Measurements from ENCODE around the gene KIF4A.
A peak's percentile ranks its signal among the peaks of the same experiment; 100 is the strongest.

KIF4A gene

DNA sequence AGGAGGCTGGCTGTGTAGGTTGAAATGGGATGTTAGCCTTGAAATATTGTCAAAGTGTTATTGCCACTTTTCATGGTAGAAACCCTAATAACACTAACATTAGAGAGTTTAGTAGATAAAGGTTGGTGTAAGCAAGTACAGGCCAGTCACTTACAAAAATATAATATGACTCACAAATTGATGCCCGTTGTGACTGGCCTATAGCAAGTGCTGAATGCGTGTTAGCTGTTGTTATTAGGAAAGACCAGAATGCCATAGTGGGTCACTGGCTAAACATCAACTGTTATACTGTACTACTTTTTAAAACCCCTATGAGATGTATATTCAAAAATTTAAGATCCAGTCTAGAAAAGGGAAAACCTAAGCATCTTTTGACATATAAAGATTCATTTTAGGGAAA is 112.8 kb downstream of the KIF4A start:
- FAIRE-seq = no peak

DNA sequence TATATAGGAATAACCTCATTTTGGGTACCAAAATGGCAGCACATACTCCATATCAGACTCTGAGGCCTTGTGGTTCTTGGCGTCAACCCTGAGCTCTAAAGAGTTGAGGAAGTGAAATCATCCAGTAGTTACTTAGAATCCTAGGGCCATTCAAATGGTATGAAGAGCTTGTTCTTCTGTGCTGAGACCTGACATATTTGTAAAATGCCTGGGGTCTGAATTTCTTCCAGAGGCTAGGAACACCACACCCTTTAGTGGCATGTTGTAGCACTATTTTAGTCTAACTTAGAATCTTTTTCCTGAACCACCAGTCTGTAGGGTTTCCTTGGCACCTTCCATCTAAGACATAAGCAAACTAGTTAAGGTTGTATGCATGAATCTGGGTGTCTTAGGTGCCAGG is 115.1 kb downstream of the KIF4A start:
- no peak for FAIRE-seq

DNA sequence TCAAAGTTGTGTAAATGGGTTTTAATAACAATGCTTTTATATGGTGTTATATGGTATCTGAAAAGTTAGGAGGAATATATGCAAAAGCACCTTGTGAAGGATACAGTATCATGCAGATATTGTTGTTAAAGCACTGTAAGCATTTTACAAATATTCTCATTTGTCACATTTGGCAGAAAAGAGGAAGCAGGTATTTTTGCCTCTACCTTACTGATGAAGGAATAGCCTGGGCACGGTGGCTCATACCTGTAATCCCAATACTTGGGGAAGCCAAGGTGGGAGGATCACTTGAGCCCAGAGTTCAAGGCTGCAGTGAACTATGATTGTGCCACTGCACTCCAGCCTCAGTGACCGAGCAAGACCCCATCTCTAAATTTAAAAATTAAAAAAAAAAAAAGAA is 121.0 kb downstream of the KIF4A start:
- FAIRE-seq = no peak

DNA sequence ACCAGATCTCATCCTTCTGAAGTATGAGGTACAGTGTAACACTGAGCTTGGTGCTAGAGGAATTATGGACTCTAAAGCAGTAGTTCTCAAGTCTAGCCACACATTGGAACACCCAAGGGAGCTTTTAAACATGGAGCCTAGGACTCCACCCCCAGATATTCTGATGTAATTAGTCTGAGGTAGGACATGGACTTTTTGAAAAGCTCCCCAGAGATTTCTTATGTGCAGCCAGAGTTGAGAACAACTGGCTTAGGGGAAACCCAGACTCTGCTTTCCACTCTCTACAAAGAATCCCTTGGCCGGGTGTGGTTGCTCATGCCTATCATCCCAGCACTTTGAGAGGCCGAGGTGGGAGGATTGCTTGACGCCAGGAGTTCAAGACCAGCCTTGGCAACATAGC is 121.6 kb downstream of the KIF4A start:
- no peak for FAIRE-seq

DNA sequence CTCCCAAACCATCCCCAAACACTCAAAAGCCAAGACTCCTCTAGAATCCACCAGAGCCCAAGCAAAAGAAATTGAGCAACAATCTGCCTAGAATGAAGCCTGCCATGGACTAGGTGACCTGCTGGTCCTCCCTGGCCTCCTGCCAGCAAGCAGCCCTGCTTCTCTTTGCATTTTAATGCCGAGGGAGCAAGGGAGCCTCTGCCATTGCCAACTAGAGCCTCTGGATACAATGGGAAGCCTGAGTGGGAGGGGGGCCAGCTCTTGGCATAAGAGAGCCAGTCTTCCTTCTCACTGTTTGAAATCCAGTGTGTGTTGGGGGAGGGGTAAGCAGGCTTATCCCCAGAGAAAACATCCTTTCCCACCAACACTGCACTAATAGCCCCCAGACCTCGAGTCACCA is 131.7 kb downstream of the KIF4A start:
- no peak for FAIRE-seq

DNA sequence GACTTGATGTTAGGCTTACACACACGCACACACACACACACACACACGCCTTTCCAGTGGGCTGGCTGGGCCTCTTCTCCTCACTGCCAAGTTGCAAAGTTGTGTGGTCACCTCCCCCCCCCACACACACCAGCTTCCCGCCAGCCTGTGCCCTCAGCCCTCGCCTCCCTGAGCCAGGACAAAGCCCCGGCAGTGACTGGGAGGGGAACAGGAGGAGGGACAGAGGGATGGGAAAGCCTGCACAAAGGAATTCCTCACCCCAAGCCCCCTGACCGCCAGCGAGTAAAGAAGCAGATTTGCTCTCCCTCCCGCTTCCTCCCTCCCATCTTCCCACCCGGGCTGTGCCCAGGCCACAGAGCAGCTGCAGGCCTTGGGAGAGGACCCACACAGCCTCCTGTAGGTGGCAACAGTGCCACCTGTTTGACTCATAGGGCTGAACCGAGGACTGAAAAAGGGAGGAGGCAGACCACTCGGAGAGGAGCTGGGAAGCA is 133.0 kb downstream of the KIF4A start, which contains the start of gene GDPD2:
Gene GDPD2, plus strand, starts transcription at position 464 of the 491 bp plus-strand sequence. CDS start 1,671 bp downstream, outside the sequence.
- FAIRE-seq = no peak

DNA sequence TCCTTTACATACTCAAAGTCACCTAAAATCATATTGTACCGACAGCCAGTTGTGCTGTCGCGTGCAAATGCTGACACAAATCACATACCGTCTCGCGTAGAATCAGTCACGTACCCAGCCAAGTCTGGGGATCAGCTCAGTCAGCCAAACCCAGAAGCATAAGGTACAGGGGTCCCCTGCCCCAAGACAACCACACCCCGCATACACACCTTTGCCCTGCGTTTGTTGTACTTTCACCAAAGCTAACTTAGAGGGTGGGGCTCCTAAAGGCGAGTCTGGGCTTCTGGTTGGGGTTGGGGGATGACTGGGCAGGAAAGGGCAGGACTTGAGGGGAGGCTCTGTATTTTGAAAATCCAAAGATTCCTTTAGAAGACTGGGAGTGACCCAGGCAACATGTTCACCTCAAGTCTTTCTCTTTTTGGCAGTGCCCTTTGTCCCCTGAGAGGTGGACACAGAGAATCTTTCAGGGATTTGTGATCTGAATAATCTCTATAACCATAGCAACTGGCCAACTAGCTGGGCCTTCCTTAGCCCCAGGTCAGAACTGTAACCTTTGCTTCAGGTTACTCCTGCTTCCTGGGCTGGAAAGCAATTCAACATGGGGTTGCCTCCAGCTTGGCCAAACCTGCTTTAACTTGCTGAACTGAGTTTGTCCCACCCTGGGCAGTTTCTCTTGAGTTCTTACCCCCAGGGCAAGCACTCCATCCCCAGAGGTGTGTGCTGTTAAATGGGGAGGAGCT is 134.2 kb downstream of the KIF4A start:
- FAIRE-seq = no peak

DNA sequence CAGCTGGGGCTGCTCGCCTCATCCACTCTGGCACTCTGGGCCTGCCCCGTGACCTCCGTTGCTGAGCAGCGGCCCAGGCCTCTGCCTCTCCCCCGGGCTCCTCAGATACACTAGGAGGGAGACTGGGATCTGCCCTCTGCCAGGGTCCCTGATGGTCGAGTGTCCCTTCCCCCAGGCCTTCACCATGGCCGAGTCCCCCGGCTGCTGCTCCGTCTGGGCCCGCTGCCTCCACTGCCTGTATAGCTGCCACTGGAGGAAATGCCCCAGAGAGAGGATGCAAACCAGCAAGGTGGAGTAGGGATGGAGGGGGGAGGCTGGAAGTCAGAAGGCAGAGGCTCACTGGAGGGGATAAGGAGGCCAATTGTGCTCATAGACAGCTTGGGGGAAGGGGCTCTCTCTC is 134.9 kb downstream of the KIF4A start:
- FAIRE-seq = no peak

DNA sequence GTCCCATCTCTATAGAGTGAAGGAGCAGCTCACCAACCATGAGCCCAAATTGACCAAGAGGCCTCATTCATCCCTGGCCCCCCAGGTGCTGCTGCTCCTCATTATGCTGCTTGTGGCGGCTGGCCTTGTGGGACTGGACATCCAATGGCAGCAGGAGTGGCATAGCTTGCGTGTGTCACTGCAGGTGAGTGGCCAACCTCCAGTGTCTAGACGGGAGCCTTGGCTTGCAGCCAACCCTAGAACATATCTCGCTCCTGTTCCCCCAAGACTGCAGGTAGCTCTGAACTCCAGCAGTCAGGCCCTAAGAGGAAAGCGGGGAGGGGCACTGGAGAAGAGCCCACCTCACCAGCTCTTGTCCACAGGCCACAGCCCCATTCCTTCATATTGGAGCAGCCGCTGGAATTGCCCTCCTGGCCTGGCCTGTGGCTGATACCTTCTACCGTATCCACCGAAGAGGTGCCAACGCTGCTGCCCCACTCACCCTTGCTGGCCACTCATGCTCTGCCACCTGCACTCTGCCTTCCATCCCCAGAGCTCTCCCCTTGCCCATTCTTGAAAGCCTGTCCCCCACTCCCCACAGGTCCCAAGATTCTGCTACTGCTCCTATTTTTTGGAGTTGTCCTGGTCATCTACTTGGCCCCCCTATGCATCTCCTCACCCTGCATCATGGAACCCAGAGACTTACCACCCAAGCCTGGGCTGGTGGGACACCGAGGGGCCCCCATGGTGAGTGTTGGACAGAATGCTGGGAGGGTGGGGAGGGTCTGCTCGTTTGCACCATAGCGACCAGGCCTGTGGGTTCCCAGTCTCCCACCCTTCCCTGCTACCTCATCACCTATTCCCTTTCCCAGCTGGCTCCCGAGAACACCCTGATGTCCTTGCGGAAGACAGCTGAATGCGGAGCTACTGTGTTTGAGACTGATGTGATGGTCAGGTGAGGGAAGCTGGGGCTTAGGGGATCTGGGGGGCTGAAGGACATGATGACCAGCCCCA is 136.7 kb downstream of the KIF4A start:
- no peak for FAIRE-seq

DNA sequence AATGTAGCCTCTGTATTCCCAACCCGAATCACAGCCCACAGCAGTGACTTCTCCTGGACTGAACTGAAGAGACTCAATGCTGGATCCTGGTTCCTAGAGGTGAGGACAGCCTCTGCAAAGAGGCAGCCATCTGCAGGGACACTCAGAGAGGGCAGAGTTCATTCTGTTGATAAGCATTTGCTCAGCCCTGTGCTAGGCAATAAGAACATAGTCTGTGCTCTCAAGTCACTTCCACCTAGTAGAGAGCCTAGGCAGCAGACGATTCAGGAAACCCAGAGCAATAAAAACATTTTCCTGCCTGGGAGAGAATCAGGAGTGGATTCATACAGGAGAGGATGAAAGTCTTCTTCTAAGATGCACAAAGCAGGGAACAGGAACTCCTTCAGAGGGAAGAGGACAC is 137.5 kb downstream of the KIF4A start:
- no peak for FAIRE-seq

DNA sequence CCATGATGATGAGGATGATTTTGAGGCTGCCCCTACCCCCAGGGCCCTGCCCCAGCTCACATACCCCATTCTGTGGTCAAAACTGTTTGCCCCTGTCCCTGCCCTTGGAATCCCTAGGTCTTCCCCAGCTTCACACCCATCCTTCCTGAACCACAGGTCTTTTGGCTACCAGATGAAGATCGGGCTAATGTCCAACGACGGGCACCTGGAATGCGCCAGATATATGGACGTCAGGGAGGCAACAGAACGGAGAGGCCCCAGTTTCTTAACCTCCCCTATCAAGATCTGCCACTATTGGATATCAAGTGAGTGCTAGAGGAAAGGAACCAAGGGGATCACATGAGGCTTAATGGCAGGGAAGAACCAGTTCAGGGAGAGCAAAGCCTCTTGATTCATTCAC is 139.9 kb downstream of the KIF4A start:
- FAIRE-seq = no peak

DNA sequence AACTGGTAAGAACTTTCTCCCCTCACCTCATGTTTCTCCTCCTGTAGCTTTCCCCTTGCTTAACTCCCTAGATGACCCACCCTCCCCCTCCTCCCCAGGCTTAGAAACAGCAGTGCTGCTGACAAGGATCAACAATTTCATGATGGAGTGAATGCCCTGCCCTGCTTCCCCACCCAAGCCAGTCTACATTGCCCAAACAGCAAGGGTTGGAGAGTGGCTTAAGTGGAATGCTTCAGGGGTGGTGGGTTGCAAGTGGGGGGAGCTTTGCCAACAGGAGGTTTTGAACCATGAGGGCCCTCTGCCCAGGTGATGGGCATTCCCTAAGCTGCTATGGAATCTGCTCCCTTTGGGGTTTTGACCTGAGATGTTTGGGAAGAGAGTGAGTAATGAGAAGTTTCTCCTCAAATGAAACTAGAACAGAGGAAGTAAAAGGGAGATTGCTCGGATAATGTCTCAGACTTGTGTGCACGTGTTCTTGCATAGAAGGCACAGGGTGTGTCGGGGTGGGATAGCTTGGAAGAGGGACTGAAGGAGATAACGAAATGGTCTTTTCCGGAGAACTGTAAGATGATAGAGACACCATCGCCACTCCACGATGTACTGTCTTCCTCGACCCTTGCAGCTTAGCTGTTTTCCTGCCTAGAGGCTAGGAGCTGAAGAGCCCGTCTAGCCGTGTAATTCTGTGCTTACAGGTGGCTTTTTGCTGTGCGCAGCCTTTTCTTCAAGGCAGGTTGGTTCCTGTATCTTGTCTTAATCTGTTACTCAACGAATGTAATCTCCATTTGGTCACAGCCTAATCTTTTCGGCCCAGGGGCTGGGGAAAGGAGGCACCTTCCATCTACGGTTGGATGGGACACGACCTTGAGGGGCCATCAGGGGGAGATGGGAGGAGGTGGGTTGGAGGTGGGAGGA is 143.3 kb downstream of the KIF4A start:
- no peak for FAIRE-seq

DNA sequence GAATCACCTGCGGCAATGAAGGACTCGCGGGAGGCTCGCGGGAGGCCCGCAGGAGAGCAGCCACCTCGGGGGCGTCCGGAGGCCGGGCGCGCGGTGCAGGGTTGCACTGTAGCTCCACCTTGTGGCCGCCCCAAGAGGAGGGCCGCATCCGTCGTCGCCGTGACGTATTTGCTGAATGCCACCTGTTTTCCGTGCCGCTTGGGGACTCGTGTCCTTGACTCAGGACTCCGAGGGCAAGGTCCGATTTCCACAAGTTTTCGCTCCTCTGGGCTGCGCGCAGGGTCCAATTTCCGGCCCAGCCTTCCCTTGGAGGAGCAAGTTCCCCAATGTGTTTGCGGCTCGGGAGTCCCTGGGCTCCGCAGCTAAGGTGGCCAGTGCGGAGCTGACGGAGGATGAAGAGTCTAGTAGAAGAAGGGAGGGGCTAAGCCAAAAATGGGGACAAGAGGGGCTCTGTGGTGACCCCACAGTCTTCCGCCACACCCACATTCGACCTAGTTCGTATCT is 144.0 kb downstream of the KIF4A start:
- FAIRE-seq = no peak

DNA sequence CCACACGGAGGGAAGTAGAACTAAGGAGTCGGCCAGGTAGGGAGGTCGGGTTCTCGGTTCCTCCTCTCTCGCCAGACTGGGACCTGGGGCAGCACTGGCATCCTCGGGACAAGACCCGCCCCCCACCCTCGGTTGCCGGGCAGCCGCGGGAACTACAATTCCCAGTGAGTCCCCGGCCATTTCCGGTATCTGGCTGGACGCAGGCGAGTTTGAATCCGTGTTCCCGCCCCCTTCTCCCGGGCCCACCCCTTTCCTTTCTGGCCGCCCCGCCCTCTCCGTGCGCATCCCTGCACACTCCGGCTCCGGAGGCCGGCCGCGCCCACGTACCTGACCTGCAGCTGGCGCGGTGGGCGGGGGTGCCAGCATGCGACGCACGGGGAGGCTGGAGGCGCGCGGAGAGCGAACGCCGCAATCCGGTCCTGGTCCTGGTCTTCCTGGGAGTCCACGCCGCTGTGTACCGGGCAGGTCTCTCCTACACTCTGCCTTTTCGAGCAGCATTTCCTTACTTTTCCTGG is 144.5 kb downstream of the KIF4A start:
- FAIRE-seq = peak; percentile 67

DNA sequence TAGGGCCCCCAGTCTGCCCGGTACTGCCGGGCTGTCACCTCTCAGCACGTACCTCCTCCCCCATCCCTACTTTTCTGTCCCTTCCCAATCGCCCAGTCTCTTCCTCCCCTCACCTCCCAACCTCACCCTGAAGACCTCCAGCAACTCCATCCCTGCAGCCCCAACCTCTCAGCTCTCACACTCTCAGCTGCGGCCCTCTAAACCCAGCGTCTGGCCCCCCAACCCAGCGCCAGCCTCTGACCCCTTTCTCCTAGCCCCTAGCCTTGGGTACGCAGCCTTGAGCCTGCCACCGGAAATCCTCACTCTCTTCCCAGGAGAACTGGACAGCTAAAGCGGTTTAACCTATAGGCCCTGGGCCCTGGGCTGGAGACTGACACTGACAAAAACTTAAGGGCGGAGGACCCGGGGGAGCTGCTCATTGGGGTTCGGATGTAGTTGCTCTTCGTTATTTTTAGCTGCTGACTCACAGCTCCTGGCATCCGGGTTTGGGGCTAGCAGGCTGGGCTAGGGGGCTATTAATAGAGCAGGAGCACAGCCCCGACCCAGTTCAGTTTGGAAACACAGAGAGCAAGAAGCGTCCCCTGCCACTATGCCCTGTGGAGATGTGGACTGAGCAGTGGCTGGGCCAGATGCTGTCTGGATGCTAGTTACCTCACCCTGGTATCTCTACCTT is 145.1 kb downstream of the KIF4A start:
- FAIRE-seq = no peak

DNA sequence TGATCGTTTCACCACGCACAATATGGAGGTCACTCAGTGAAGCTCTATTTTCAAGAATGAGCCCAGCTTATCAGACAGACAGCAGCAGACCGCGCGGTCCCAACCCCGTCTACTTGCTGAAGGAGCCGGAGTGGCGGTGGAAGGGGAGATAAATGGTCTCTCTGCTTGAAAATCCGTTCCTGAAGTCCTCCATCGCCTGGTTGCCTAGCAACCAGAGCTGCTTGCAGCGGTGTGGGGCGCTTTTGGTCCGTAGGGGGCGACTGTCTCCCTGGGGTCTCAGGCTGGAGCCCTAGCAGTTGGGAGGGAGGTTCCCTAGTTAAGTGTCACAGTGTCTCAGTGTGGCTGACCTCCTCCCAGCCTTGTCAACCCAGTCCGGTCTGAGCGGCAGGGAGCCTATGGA is 146.4 kb downstream of the KIF4A start:
- FAIRE-seq = no peak

DNA sequence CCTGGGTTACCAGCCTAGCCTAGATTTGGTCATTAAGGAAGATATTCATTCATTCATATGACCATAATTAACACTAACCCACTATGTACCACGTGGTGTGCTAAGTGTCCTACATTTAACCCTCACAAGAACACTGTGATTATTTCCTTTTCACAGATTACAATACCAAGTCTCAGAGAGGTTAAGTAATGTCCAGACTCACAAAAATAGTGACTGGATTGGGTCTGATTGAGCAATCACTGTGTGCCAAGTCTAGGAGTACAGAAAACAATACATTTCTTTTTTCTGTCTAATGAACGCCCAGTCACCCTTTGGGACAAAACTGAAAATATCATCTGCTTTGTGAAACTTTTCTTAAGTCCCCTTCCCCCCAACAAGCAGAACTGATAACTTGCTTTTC is 147.1 kb downstream of the KIF4A start:
- FAIRE-seq = no peak

DNA sequence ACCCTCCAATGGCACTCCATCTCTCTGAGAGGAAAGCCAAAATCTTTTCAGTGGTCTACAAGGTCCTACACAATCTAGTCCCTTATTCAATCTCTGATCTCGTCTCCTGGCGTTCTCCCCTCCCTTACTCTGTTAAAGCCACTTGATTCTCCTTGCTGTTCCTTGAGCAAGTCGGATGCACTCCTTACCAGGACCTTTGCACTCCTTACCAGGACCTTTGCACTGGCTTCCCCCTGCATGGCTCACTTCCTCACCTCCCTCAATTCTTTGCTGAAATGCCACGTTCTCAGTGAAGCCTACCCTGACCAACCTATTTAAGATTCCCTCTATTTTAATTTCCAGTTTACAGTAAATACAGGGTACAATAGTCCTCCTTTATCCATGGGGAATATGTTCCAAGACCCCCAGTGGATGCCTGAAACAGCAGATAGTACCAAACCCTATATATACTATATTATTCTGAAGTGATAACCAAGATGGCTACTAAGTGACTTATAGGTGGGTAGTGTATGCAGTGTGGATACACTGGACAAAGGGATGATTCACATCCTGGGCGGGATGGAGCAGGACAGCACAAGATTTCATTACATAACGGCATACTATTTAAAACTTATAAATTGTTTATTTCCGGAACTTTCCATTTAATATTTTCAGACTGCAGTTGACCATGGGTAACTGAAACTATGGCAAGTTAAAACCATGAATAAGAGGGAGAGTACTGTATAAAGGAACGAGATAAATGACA is 148.2 kb downstream of the KIF4A start:
- FAIRE-seq = no peak

DNA sequence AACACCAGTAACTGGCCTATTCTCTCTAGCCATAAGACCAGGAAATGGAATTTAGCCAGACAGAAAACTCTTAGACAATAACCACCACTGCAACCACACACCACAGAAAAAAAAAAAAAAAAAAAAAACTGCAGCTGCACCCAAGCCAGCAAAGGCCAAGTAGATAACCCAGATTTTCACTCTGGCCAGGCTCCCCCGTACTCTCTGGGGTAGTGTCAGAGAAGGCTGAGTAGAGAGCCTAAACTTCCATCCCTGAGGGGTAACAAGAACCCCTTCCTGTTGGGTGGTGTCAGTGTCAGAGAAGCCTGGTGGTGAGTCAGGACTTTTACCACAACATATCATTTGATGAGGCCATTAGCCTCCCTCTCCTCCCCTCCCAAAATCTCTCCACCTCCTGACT is 149.1 kb downstream of the KIF4A start:
- no peak for FAIRE-seq

DNA sequence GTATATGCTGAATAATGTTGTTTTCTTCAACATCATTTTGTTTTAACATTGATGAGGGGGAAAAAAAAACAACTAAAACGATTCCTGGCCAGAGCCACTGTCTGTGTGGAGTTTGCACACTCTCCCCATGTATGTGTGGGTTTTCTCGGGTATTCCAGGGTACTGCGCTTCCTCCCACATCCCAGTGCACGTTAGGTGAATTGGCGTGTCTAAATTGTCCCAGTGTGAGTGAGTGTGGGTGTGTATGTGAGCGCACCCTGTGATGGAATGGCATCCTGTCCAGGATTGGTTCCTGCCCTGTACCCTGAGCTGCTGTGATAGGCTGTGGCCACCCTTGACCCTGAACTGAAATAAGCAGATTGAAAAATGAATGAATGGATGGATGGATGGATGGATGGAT is 152.3 kb downstream of the KIF4A start:
- FAIRE-seq = no peak
